SK-N-SH (cell line): ENCODE measurements around the gene SPG11. TPM values are rescaled to one million over a fixed set of nuclear protein-coding genes. Genes with fewer than 3 reads are reported as not detected.

Experiments
- CTCF ChIA-PET: fragments of 300-600, 350-600 bp; formaldehyde crosslinking; extraction: SDS; loops from one replicate; lab custom pipeline; 2021; lab: Yijun Ruan, JAX
- POLR2A ChIA-PET: fragments of 350-600 bp; sonication (Branson Sonifier 250); formaldehyde crosslinking; extraction: SDS; loops from one replicate; lab custom pipeline; 2020; ENCODE audit warnings: antibody characterized with exemption, inconsistent platforms; lab: Yijun Ruan, JAX
- DNase-seq: peaks from one replicate; pipeline ENCODE4 v3.0.0; 2012
- H2AFZ ChIP-seq: fragments of 200-600 bp; sonication (generic); 2 replicates; pipeline ENCODE4 v1.8.1; 2016; ENCODE audit warnings: antibody characterized with exemption, mild to moderate bottlenecking, low read depth
- H3F3A ChIP-seq: fragments of 200-600 bp; sonication (generic); replicated peaks from 2 replicates; pipeline ENCODE3; 2016; ENCODE audit warnings: antibody characterized with exemption, mild to moderate bottlenecking; ENCODE audit not compliant: insufficient read depth
- H3K27ac ChIP-seq, 2 experiments: fragments of 200-500 bp in 1 of 2; fragments of 200-600 bp in 1 of 2; sonication (Bioruptor generic) in 1 of 2; sonication (generic), shearing (Covaris generic) in 1 of 2; 2 replicates each; pipeline versions ENCODE4 v1.5.1 to v1.6.1; 2014 to 2016; ENCODE audit warnings: low read depth in 2 of 2, inconsistent platforms in 1 of 2, low read length in 1 of 2, mild to moderate bottlenecking in 1 of 2, mixed read lengths in 1 of 2
- H3K27me3 ChIP-seq: fragments of 200-600 bp; sonication (generic), shearing (Covaris generic); 2 replicates; pipeline ENCODE4 v1.6.1; 2016; ENCODE audit warnings: mixed run types; ENCODE audit not compliant: insufficient read depth
- H3K36me3 ChIP-seq, 2 experiments: fragments of 200-500 bp in 1 of 2; fragments of 200-600 bp in 1 of 2; sonication (Bioruptor generic) in 1 of 2; sonication (generic) in 1 of 2; replicated peaks in 1 of 2; 2 replicates each; pipeline versions ENCODE3 to v1.5.1; 2014 to 2016; ENCODE audit warnings: low read length in 1 of 2, mild to moderate bottlenecking in 1 of 2; ENCODE audit not compliant: insufficient read depth in 2 of 2, control insufficient read depth in 1 of 2
- H3K4me1 ChIP-seq, 2 experiments: fragments of 200-500 bp in 1 of 2; fragments of 200-600 bp in 1 of 2; sonication (Bioruptor generic) in 1 of 2; sonication (generic), shearing (Covaris generic) in 1 of 2; 2 replicates each; pipeline versions ENCODE4 v1.5.1 to v1.6.1; 2014 to 2016; ENCODE audit warnings: low read depth in 1 of 2, low read length in 1 of 2, mixed run types in 1 of 2; ENCODE audit not compliant: insufficient read depth in 2 of 2, control insufficient read depth in 1 of 2
- H3K4me2 ChIP-seq: fragments of 200-600 bp; sonication (generic), shearing (Covaris generic); 2 replicates; pipeline ENCODE4 v1.6.1; 2017; ENCODE audit warnings: mixed run types
- H3K4me3 ChIP-seq, 2 experiments: fragments of 200-500 bp in 1 of 2; fragments of 200-600 bp in 1 of 2; sonication (Bioruptor generic) in 1 of 2; sonication (generic), shearing (Covaris generic) in 1 of 2; 2 replicates each; pipeline versions ENCODE4 v1.5.1 to v1.8.1; 2014 to 2016; ENCODE audit warnings: low read depth in 2 of 2, inconsistent platforms in 1 of 2, low read length in 1 of 2, mild to moderate bottlenecking in 1 of 2, mixed read lengths in 1 of 2, moderate library complexity in 1 of 2
- H3K79me2 ChIP-seq: fragments of 200-600 bp; sonication (generic); 2 replicates; pipeline ENCODE4 v1.8.1; 2017; ENCODE audit warnings: mild to moderate bottlenecking; ENCODE audit not compliant: insufficient read depth
- H3K9ac ChIP-seq: fragments of 200-600 bp; sonication (generic); 2 replicates; pipeline ENCODE4 v1.6.1; 2017; ENCODE audit warnings: mixed run types
- H3K9me2 ChIP-seq: fragments of 200-600 bp; sonication (generic); 2 replicates; pipeline ENCODE4 v1.6.1; 2017; ENCODE audit warnings: mixed run types
- H3K9me3 ChIP-seq: fragments of 200-600 bp; sonication (generic); 2 replicates; pipeline ENCODE4 v1.6.1; 2017; ENCODE audit warnings: mixed run types, mild to moderate bottlenecking, moderate library complexity
- H4K20me1 ChIP-seq: fragments of 200-600 bp; sonication (generic); 2 replicates; pipeline ENCODE4 v1.6.1; 2017; ENCODE audit warnings: mild to moderate bottlenecking, mixed run types; ENCODE audit not compliant: insufficient read depth
- CHD2 ChIP-seq: fragments of 150-350 bp; IDR thresholded peaks from 2 replicates; pipeline ENCODE4 v1.6.1; 2018; ENCODE audit warnings: low read length; ENCODE audit not compliant: partially characterized antibody
- EP300 ChIP-seq, 2 experiments: IDR thresholded peaks; 2 replicates each; pipeline versions ENCODE4 v1.4.0 to v1.6.1; 2012; ENCODE audit warnings: borderline replicate concordance in 1 of 2, low read depth in 1 of 2, low read length in 1 of 2
- EZH2phosphoT487 ChIP-seq: fragments of 200-600 bp; sonication (generic); IDR thresholded peaks from 2 replicates; pipeline ENCODE4 v1.6.1; 2017; ENCODE audit warnings: low read depth, mixed run types, mild to moderate bottlenecking, antibody characterized with exemption, moderate library complexity, borderline replicate concordance
- FOSL2 ChIP-seq: IDR thresholded peaks from 2 replicates; pipeline ENCODE4 v1.4.0; 2012; ENCODE audit warnings: low read depth, mild to moderate bottlenecking, moderate library complexity, borderline replicate concordance
- FOXM1 ChIP-seq: IDR thresholded peaks from 2 replicates; pipeline ENCODE4 v1.4.0; 2012; ENCODE audit warnings: low read depth, mild to moderate bottlenecking
- JUND ChIP-seq: IDR thresholded peaks from 2 replicates; pipeline ENCODE4 v1.4.0; 2012
- MXI1 ChIP-seq: IDR thresholded peaks from 2 replicates; pipeline ENCODE4 v1.6.1; 2012; ENCODE audit warnings: mild to moderate bottlenecking, low read depth, low read length, improper control_type of control experiment
- NRF1 ChIP-seq: IDR thresholded peaks from 2 replicates; pipeline ENCODE4 v1.6.1; 2012; ENCODE audit warnings: low read depth, mild to moderate bottlenecking, low read length
- POLR2AphosphoS5 ChIP-seq: IDR thresholded peaks from 2 replicates; pipeline ENCODE4 v1.6.1; 2012; ENCODE audit warnings: low read depth, low read length
- RAD21 ChIP-seq: IDR thresholded peaks from 2 replicates; pipeline ENCODE4 v1.6.1; 2012; ENCODE audit warnings: mild to moderate bottlenecking, low read length
- RCOR1 ChIP-seq: fragments of 150-350 bp; IDR thresholded peaks from 2 replicates; pipeline ENCODE4 v1.6.1; 2017; ENCODE audit warnings: antibody characterized with exemption, low read length
- RXRA ChIP-seq: IDR thresholded peaks from 2 replicates; pipeline ENCODE4 v1.4.0; 2012; ENCODE audit warnings: low read depth, mild to moderate bottlenecking, borderline replicate concordance
- SIN3A ChIP-seq: IDR thresholded peaks from 2 replicates; pipeline ENCODE4 v1.6.1; 2012; ENCODE audit warnings: low read depth, mild to moderate bottlenecking, low read length, moderate library complexity, borderline replicate concordance
- SMC3 ChIP-seq: IDR thresholded peaks from 2 replicates; pipeline ENCODE4 v1.6.1; 2012; ENCODE audit warnings: low read depth, low read length, improper control_type of control experiment
- TCF12 ChIP-seq: IDR thresholded peaks from 2 replicates; pipeline ENCODE4 v1.4.0; 2012
- TEAD4 ChIP-seq: IDR thresholded peaks from 2 replicates; pipeline ENCODE4 v1.4.0; 2012; ENCODE audit warnings: mild to moderate bottlenecking, borderline replicate concordance; ENCODE audit not compliant: insufficient read depth
- USF2 ChIP-seq: fragments of 150-350 bp; IDR thresholded peaks from 2 replicates; pipeline ENCODE4 v1.6.1; 2017; ENCODE audit warnings: antibody characterized with exemption, low read length, low read depth, borderline replicate concordance
- ZBTB33 ChIP-seq: IDR thresholded peaks from 2 replicates; pipeline ENCODE4 v1.4.0; 2012; ENCODE audit warnings: low read depth, borderline replicate concordance
- WGBS: methylation state at CpG from one replicate; pipeline ENCODE4 v1.1.6; 2017; ENCODE audit warnings: low lambda C conversion rate; 5-methylcytosine and 5-hydroxymethylcytosine counted together
- polyA plus RNA-seq, 3 experiments: library from polyadenylated mRNA; depleted of rRNA; stranded (reverse); fragments of >200 nt; gene quantifications; 2 replicates each; pipeline ENCODE4 v1.2.3, GENCODE V29; 2012
- TF ChIP-seq, protein P1 (sequence below): IDR thresholded peaks from 2 replicates; pipeline ENCODE4; 2012

The SPG11 gene
- polyA plus RNA-seq, 1 of the 3 experiments (the other 2 are of a cell fraction): 36.3 TPM

DNA sequence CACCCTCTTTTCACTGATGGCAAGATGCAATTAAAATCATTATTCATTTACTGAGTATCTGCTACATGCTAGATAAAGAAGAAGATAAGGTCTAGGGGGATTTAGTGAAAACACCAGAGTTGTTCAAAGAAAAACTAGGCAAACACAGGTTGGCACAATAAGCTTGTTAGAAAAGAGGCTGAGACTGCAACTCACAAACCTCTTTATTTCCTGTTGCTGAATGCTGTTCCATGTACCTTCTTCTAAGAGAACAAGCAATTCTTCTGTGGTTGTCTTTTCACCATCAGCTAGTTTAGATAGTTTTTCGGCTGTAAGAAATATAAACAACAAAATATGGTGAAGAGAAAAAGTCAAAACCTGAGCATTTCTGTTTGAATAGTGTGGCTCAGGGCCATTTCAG, 65.4 kb downstream of the SPG11 start:
- Histone ChIP-seq H3K9me3 (no peaks in the 10 kb centered on the region), H3K4me3 (no peak overlapping the region), H3K4me2 (peak overlapping the region; percentile 42; the same call in 1 of the 2 replicates), H3K79me2 (no peaks in the 10 kb centered on the region; the same call in 1 of the 2 replicates), H4K20me1 (no peaks in the 10 kb centered on the region), H3K9ac (no peak overlapping the region), H3F3A (peaks cover 15% of the 10 kb centered on the region), H3K27me3 (no peaks in the 10 kb centered on the region), H3K9me2 (no peaks in the 10 kb centered on the region), H3K36me3 (peaks cover 26 to 52% of the 10 kb centered on the region in 2 experiments), H2AFZ (no peak overlapping the region), H3K27ac (peak overlapping the region in 1 of 2 experiments; percentile 69; a peak in 1 of 4 replicates), H3K4me1 (peaks cover 0 to 21% of the 10 kb centered on the region in 2 experiments; a peak in 1 of 4 replicates)
- WGBS: 100% methylated on average over 1 of the region's 1 CpG
- DNase-seq: no peak
- CTCF ChIA-PET: interaction anchor here (0.7 to 3.9 kb wide), 8 partner anchors 10 to 183 kb away, joined by 3 to 23 read pairs (median 4); no protein-coding TSS in a partner anchor
- POLR2A ChIA-PET: no interaction called here
- no peak for TF ChIP-seq CHD2
- TF ChIP-seq TEAD4: no peak
- TF ChIP-seq USF2: no peak
- TF ChIP-seq RCOR1: no peak
- TF ChIP-seq SIN3A: no peak
- TF ChIP-seq ZBTB33: no peak
- no peak for TF ChIP-seq MXI1
- no peak for TF ChIP-seq POLR2AphosphoS5

- no peaks in the 10 kb centered on the region for H3K9me2 ChIP-seq
- H3K4me1 ChIP-seq: peaks cover 0 to 21% of the 10 kb centered on the region in 2 experiments; a peak in 1 of 4 replicates
- TF ChIP-seq FOSL2 (no peak), TEAD4 (no peak), NRF1 (no peak), EZH2phosphoT487 (no peak), FOXM1 (no peak), RAD21 (no peak), RXRA (no peak), SMC3 (no peak), EP300 (IDR thresholded peaks at IDR 0.05; ENCODE audit: borderline replicate concordance in 1 of 2, low read depth in 1 of 2, low read length in 1 of 2) (no peak), USF2 (no peak), TCF12 (no peak), SIN3A (no peak), JUND (no peak)
- TF ChIP-seq, protein P1, sequence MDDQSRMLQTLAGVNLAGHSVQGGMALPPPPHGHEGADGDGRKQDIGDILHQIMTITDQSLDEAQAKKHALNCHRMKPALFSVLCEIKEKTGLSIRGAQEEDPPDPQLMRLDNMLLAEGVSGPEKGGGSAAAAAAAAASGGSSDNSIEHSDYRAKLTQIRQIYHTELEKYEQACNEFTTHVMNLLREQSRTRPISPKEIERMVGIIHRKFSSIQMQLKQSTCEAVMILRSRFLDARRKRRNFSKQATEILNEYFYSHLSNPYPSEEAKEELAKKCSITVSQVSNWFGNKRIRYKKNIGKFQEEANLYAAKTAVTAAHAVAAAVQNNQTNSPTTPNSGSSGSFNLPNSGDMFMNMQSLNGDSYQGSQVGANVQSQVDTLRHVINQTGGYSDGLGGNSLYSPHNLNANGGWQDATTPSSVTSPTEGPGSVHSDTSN: no peak
- H3K36me3 ChIP-seq: peaks cover 26 to 55% of the 10 kb centered on the region in 2 experiments
- H3K27me3 ChIP-seq: no peaks in the 10 kb centered on the region
- no peak overlapping the region for H2AFZ ChIP-seq
- WGBS: 100% methylated on average over 1 of the region's 1 CpG
- H3K9ac ChIP-seq: no peak overlapping the region
- H4K20me1 ChIP-seq: no peaks in the 10 kb centered on the region
- CTCF ChIA-PET: interaction anchor here (0.8 to 3.9 kb wide), 5 partner anchors 11 to 47 kb away, joined by 3 to 23 read pairs (median 4); no protein-coding TSS in a partner anchor
- H3K4me2 ChIP-seq: no peak overlapping the region
- DNase-seq: no peak
- no peaks in the 10 kb centered on the region for H3K9me3 ChIP-seq
- no peak overlapping the region for H3K27ac ChIP-seq
- POLR2A ChIA-PET: no interaction called here
- no peak overlapping the region for H3K4me3 ChIP-seq
- peaks cover 15% of the 10 kb centered on the region for H3F3A ChIP-seq
- no peaks in the 10 kb centered on the region for H3K79me2 ChIP-seq
Observed at GRCh38 chr15:44596511-44597010, 66.9 kb downstream of the SPG11 start.
